KMS-11 (cell line): ENCODE data around the gene NAA35.

Experiments used
- H2AFZ ChIP-seq: fragments of 200-600 bp; sonication (generic); 2 replicates; pipeline ENCODE4 v1.6.1; 2016; ENCODE audit warnings: antibody characterized with exemption, mixed run types, low read depth
- H3K27ac ChIP-seq: fragments of 200-600 bp; sonication (generic); 2 replicates; pipeline ENCODE4 v1.6.1; 2016; ENCODE audit warnings: mild to moderate bottlenecking, mixed run types
- H3K27me3 ChIP-seq: fragments of 200-600 bp; sonication (generic); 2 replicates; pipeline ENCODE4 v1.6.1; 2017; ENCODE audit warnings: mild to moderate bottlenecking, low read depth, mixed run types, moderate library complexity; ENCODE audit not compliant: insufficient read depth
- H3K36me3 ChIP-seq: fragments of 200-600 bp; sonication (generic); 2 replicates; pipeline ENCODE4 v1.6.1; 2017; ENCODE audit warnings: mild to moderate bottlenecking, mixed run types; ENCODE audit not compliant: insufficient read depth
- H3K4me1 ChIP-seq: fragments of 200-600 bp; sonication (generic); 2 replicates; pipeline ENCODE4 v1.6.1; 2016; ENCODE audit warnings: mild to moderate bottlenecking, low read depth, mixed run types; ENCODE audit not compliant: poor library complexity, severe bottlenecking
- H3K4me2 ChIP-seq: fragments of 200-600 bp; sonication (generic); 2 replicates; pipeline ENCODE4 v1.7.0; 2016; ENCODE audit warnings: mild to moderate bottlenecking, mixed run types
- H3K4me3 ChIP-seq: fragments of 200-600 bp; sonication (generic); IDR thresholded peaks from 2 replicates; pipeline ENCODE4 v1.6.1; 2017; ENCODE audit warnings: low read depth, low read length, mixed read lengths; ENCODE audit not compliant: insufficient read depth
- H3K79me2 ChIP-seq: fragments of 200-600 bp; sonication (generic); 2 replicates; pipeline ENCODE4 v1.6.1; 2016; ENCODE audit warnings: low read depth, mixed run types; ENCODE audit not compliant: insufficient read depth
- H3K9ac ChIP-seq: fragments of 200-600 bp; sonication (generic); 2 replicates; pipeline ENCODE4 v1.6.1; 2016; ENCODE audit warnings: mild to moderate bottlenecking, mixed run types
- H4K20me1 ChIP-seq: fragments of 200-600 bp; sonication (generic); 2 replicates; pipeline ENCODE4 v1.6.1; 2016; ENCODE audit warnings: mild to moderate bottlenecking, mixed run types; ENCODE audit not compliant: insufficient read depth
- CTCF ChIP-seq: fragments of 200-600 bp; sonication (generic); conservative IDR thresholded peaks from 2 replicates; pipeline ENCODE4 v1.6.1; 2017; ENCODE audit warnings: low read depth, mild to moderate bottlenecking, antibody characterized with exemption, low read length, moderate library complexity, mixed read lengths

The NAA35 gene

GRCh38 chr9:85905957-85906356 lies 35.0 kb upstream of the NAA35 start:
- H3K9ac ChIP-seq, result no peak overlapping the region
- H4K20me1 ChIP-seq, result no peaks in the 10 kb centered on the region
- H3K27ac ChIP-seq, result no peak overlapping the region
- TF ChIP-seq CTCF, result no peak
- H3K36me3 ChIP-seq, result no peaks in the 10 kb centered on the region
- no peaks in the 10 kb centered on the region for H3K4me1 ChIP-seq
- no peak overlapping the region for H2AFZ ChIP-seq
- H3K27me3 ChIP-seq, result no peaks in the 10 kb centered on the region
- no peak overlapping the region for H3K4me2 ChIP-seq
- H3K79me2 ChIP-seq, result no peaks in the 10 kb centered on the region
- no peak overlapping the region for H3K4me3 ChIP-seq

- H3K36me3 ChIP-seq, result no peaks in the 10 kb centered on the region
- TF ChIP-seq CTCF, result no peak
Observed at GRCh38 chr9:85909390-85909789, 31.6 kb upstream of the NAA35 start.

GRCh38 chr9:85914108-85914507 lies 26.8 kb upstream of the NAA35 start:
- Histone ChIP-seq H3K27ac (no peak overlapping the region), H3K9ac (no peak overlapping the region), H3K79me2 (no peaks in the 10 kb centered on the region), H4K20me1 (no peaks in the 10 kb centered on the region), H3K4me2 (peak overlapping the region; percentile 34), H3K4me3 (no peak overlapping the region), H3K27me3 (no peaks in the 10 kb centered on the region), H3K4me1 (peaks cover 13% of the 10 kb centered on the region), H3K36me3 (no peaks in the 10 kb centered on the region), H2AFZ (peak overlapping the region; percentile 7; the same call in 1 of the 2 replicates)
- no peak for TF ChIP-seq CTCF

More at GRCh38 chr9:85909390-85909789, 31.6 kb upstream of the NAA35 start:
- Histone ChIP-seq H3K27ac (no peak overlapping the region), H3K4me2 (no peak overlapping the region), H3K9ac (no peak overlapping the region), H4K20me1 (no peaks in the 10 kb centered on the region), H2AFZ (no peak overlapping the region), H3K27me3 (no peaks in the 10 kb centered on the region), H3K79me2 (no peaks in the 10 kb centered on the region), H3K4me3 (no peak overlapping the region), H3K4me1 (peaks cover 9% of the 10 kb centered on the region)

GRCh38 chr9:85917756-85918155 lies 23.2 kb upstream of the NAA35 start:
- H3K9ac ChIP-seq, result no peak overlapping the region
- H3K4me3 ChIP-seq, result no peak overlapping the region
- no peaks in the 10 kb centered on the region for H3K36me3 ChIP-seq
- H3K4me1 ChIP-seq, result peaks cover 13% of the 10 kb centered on the region
- no peak overlapping the region for H3K4me2 ChIP-seq
- H3K27ac ChIP-seq, result no peak overlapping the region
- TF ChIP-seq CTCF, result no peak
- no peaks in the 10 kb centered on the region for H3K27me3 ChIP-seq
- no peaks in the 10 kb centered on the region for H3K79me2 ChIP-seq
- no peaks in the 10 kb centered on the region for H4K20me1 ChIP-seq
- no peak overlapping the region for H2AFZ ChIP-seq
